Endometrial microvascular endothelial cells (primary cell): ENCODE data around the gene PHKA1. TPM values are rescaled to one million over a fixed set of nuclear protein-coding genes. Genes with fewer than 3 reads are reported as not detected.
"Not testable (repeated sequence)": the region's sequence is repeated elsewhere in the genome, so short reads cannot be mapped to it uniquely, and the experiment has no call there.

Source experiments
- in situ Hi-C: cut with HindIII; loops from 2 replicates; pipeline ENCODE4 v1.10.0; 2017; ENCODE audit warnings: low sequenced_read_pairs, low pct_unique_long_range_greater_than_20kb; ENCODE audit errors: inconsistent ontology term
- total RNA-seq: library from RNA; depleted of rRNA; stranded (reverse); fragments of >200 nt; gene quantifications from one replicate; pipeline ENCODE4 v1.2.3, GENCODE V29; 2015; ENCODE audit errors: inconsistent ontology term

PHKA1 gene
- total RNA-seq, 1 donor from 2014 or later, result 10.7 TPM

- in situ Hi-C loops, result no loop called here
These were observed 37.6 kb downstream of the PHKA1 start for GRCh38 chrX:72676465-72676864.

- in situ Hi-C loops, result not testable (repeated sequence)
These were observed 40.2 kb downstream of the PHKA1 start for GRCh38 chrX:72673951-72674350.

GRCh38 chrX:72669508-72669907 is 44.6 kb downstream of the PHKA1 start:
- in situ Hi-C loops, result not testable (repeated sequence)

DNA sequence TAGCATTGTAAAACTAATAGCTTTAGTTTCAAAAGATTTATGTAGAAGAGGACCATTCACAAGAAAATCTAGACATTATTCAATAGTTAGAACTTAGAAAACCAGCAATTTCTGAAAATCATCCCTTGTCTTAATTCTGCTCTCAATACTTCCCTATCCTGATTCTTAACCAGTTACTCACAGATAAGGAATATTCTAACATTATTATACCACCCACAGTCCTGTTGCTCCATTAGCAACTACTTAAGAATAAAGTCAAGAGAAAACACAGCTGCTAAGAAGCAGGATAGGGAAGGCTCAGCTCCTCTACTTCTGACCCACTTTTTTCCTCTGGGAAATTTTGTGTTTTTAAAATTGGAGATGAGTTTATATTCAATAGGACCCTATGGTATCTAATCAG is 47.7 kb downstream of the PHKA1 start:
- in situ Hi-C loops, result no loop called here

DNA sequence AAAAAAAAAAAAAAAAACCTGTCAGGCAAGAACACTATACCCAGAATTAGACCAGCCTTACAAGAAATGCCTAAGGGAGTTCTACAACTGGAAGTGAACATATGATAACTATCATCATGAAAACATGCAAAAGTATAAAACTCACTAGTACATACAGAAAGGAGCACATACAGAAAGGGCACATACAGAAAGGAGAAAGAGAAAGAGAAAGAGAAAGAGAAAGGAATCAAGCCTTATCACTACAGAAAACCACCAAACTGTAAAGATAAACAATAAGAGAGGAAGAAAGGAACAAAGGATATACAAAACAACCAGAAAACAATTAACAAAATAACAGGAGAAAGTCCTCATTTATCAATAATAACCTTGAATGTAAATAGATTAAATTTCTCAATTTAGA is 50.4 kb downstream of the PHKA1 start:
- in situ Hi-C loops, result no loop called here

GRCh38 chrX:72662020-72662747 is 51.9 kb downstream of the PHKA1 start:
- in situ Hi-C loops, result no loop called here

- in situ Hi-C loops, result no loop called here
These were observed 54.4 kb downstream of the PHKA1 start for GRCh38 chrX:72659723-72660122.

- in situ Hi-C loops, result no loop called here
These were observed 62.0 kb downstream of the PHKA1 start for GRCh38 chrX:72652082-72652481.

- in situ Hi-C loops, result no loop called here
These were observed 69.2 kb downstream of the PHKA1 start for GRCh38 chrX:72644946-72645345.

- in situ Hi-C loops, result no loop called here
These were observed 72.5 kb downstream of the PHKA1 start for GRCh38 chrX:72641611-72642010.

- in situ Hi-C loops, result no loop called here
These were observed 78.2 kb downstream of the PHKA1 start for GRCh38 chrX:72635930-72636329.

GRCh38 chrX:72634331-72634730 is 79.8 kb downstream of the PHKA1 start:
- in situ Hi-C loops, result no loop called here

DNA sequence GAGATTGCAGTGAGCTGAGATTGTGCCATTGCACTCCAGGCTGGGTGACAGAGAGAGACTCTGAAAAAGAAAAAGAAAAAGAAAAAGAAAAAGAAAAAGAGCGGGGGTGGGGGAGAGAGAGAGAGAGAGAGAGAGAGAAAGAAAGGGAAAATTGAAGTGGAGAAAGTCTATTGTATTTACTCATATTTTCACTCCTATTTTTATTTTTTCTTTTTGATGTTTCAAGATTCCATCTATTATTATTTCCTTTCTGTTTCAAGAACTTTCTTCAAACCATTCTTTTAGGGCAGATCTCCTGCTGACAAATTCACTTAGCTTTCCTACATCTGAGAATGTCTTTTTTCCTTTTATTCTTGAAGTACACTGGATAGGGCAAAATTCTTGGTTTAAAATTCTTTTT is 83.9 kb downstream of the PHKA1 start:
- in situ Hi-C loops, result no loop called here

DNA sequence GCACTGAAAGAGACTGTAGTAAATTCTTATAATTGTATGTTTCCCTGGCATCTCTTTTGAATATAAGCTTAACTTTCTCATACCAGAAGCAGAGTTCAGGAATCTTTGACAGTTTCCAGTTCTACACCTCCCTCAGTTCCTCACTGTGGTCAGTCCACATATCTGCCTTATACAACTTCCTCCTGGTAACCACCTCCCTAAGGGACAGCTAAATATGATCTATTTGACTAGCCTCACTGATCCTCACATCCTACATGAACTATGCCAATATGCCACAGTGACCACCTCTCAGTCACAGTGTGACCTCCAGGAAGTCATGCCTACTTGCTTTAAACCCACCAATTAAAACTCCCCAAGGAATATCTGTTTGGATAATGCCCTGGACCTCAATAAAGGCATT is 89.9 kb downstream of the PHKA1 start:
- in situ Hi-C loops, result no loop called here

- in situ Hi-C loops, result no loop called here
These were observed 92.3 kb downstream of the PHKA1 start for GRCh38 chrX:72621625-72622485.

DNA sequence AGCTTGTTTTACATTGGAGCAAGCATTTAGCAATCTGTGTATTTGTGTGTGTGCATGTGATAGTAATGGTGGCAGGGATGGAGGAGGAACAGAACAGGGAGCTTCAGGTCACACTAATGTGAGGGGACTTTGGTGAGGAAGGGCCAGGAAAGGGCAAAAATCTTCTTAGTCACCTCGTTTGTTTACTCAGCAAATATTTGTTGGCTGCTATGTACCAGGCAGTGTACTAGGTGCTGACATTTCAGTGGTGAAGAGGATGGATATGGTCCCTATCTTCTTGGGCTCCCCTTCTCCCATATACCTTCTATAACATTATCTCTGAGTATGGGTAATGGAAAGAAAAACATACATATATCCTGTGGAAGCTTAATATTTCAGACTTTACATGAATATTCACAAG is 92.9 kb downstream of the PHKA1 start:
- in situ Hi-C loops, result no loop called here

DNA sequence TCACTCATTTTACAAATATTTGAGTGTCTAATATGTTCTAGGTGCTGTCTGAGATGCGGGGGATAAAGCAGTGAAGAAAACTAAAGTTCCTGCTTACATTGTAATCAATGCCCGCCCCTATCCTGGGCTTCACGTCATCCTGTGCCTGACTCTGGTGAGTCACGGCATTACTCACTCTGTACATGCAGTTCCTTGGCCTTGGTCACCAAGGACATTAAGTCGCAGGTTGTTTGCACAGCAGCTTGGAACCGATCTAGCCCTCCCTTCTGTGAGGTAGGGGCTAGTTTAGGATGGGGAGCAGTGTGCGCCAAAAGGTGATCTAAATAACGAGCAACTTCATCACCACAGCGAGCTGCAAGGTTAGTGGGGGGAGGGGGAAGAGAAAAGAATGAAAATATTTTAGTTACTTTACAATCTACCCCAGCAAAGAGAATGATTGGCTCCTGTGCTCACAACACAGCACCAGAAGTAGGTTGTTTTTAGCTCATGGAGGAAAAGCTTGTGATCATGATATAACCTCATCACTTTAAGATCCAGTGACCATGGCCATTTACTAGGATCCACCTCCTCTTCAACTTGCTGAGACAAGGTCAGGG is 93.5 kb downstream of the PHKA1 start:
- in situ Hi-C loops, result no loop called here

GRCh38 chrX:72609313-72609712 is 104.8 kb downstream of the PHKA1 start:
- in situ Hi-C loops, result no loop called here

- in situ Hi-C loops, result no loop called here
These were observed 109.4 kb downstream of the PHKA1 start for GRCh38 chrX:72604705-72605104.

DNA sequence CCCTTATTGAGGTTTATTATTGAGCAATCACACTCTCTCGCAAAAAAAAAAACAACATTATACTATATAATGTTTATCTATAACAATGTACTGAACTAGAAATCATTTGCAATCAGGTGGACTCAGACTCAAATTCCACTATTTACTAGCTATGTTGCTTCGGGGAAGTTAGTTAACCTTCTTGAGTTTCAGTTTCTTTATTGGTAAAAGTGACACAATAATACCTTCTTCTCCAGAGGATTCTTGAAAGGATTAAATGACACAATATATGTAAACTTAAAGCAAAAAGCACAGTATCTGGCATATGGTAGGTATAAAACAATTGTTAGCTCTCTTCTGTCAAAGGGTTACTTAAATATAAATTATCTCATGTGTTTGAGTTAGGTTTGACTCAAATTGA is 110.0 kb downstream of the PHKA1 start:
- in situ Hi-C loops, result no loop called here
